Muscle of back (tissue), 11 donors: Measurements from ENCODE around the gene ISG15. TPM values are rescaled to one million over a fixed set of nuclear protein-coding genes. Genes with fewer than 3 reads are reported as not detected.
"Not testable (repeated sequence)": the region's sequence is repeated elsewhere in the genome, so short reads cannot be mapped to it uniquely, and the experiment has no call there.

Experiments
- DNase-seq, 3 donors: peaks; one replicate each; pipeline versions ENCODE4 v3.0.0 to v3.0.0-alpha.2; 2013
- polyA plus RNA-seq, 10 donors: library from polyadenylated mRNA; unstranded; fragments of 120-200 nt; gene quantifications; one replicate each; pipeline ENCODE4 v1.2.1, GENCODE V29; 2013; ENCODE audit not compliant: insufficient read length in 10 of 10

Gene ISG15
- polyA plus RNA-seq, 10 donors = 5.5 to 11.3 (median 7.9) TPM

GRCh38 chr1:974293-974640 is 39.0 kb upstream of the ISG15 start:
- DNase-seq = no peak

- DNase-seq = no peak
These were observed 38.5 kb upstream of the ISG15 start for GRCh38 chr1:974687-975328.

- no peak for DNase-seq
These were observed 37.9 kb upstream of the ISG15 start for GRCh38 chr1:975365-975764.

GRCh38 chr1:975896-976683 is 37.2 kb upstream of the ISG15 start:
- DNase-seq = peak in 1 of 3 donors; percentile 49

GRCh38 chr1:976791-977190 is 36.5 kb upstream of the ISG15 start:
- not testable (repeated sequence) for DNase-seq

GRCh38 chr1:978069-978834 is 35.0 kb upstream of the ISG15 start:
- no peak for DNase-seq

GRCh38 chr1:978835-979743 is 34.2 kb upstream of the ISG15 start:
- DNase-seq = no peak

- DNase-seq = no peak
These were observed 33.6 kb upstream of the ISG15 start for GRCh38 chr1:979744-980072.

GRCh38 chr1:980137-980571 is 33.1 kb upstream of the ISG15 start:
- DNase-seq = no peak

GRCh38 chr1:980602-981395 is 32.5 kb upstream of the ISG15 start:
- no peak for DNase-seq

- no peak for DNase-seq
These were observed 31.8 kb upstream of the ISG15 start for GRCh38 chr1:981491-981954.

- no peak for DNase-seq
These were observed 31.2 kb upstream of the ISG15 start, which contains the start of gene PERM1 for GRCh38 chr1:981955-982558. Gene PERM1 (minus strand): TSS chr1:982093. CDS start chr1:981029, 1,064 bp downstream.

GRCh38 chr1:982765-983436 is 30.4 kb upstream of the ISG15 start:
- no peak for DNase-seq

GRCh38 chr1:983798-984475 is 29.4 kb upstream of the ISG15 start:
- DNase-seq = peak in 1 of 3 donors; percentile 61

- no peak for DNase-seq
These were observed 28.9 kb upstream of the ISG15 start for GRCh38 chr1:984476-984814.

- no peak for DNase-seq
These were observed 28.2 kb upstream of the ISG15 start for GRCh38 chr1:985126-985525.

- DNase-seq = not testable (repeated sequence)
These were observed 25.2 kb upstream of the ISG15 start for GRCh38 chr1:988061-988460.

GRCh38 chr1:991275-991674 is 22.0 kb upstream of the ISG15 start:
- DNase-seq = not testable (repeated sequence)

- no peak for DNase-seq
These were observed 21.4 kb upstream of the ISG15 start for GRCh38 chr1:991895-992294.
